Left lung (tissue), 10 donors: ENCODE data around the gene UCP3. TPM values are rescaled to one million over a fixed set of nuclear protein-coding genes. Genes with fewer than 3 reads are reported as not detected.

ENCODE experiments used
- ATAC-seq: fragments of 200-7000 bp; cut with Tn5 transposase; one replicate; pipeline ENCODE4 v1.9.1; 2020; ENCODE audit warnings: moderate library complexity
- DNase-seq, 4 donors: peaks; one replicate each; pipeline ENCODE4 v3.0.0-alpha.2; 2013 to 2020
- H3K27ac ChIP-seq, 2 donors: fragments of 200-600 bp; sonication (generic) in 1 of 2; one replicate each; pipeline versions ENCODE4 v1.5.0 to v1.8.0; 2020 to 2021
- H3K27me3 ChIP-seq, 2 donors: fragments of 200-600 bp; sonication (generic) in 1 of 2; one replicate each; pipeline versions ENCODE4 v1.5.0 to v1.8.0; 2020 to 2021
- H3K36me3 ChIP-seq, 2 donors: fragments of 200-600 bp; sonication (generic) in 1 of 2; one replicate each; pipeline versions ENCODE4 v1.5.0 to v1.8.0; 2020 to 2021
- H3K4me1 ChIP-seq, 2 donors: fragments of 200-600 bp; one replicate each; pipeline ENCODE4 v1.8.0; 2021
- H3K4me3 ChIP-seq, 2 donors: fragments of 200-600 bp; sonication (generic) in 1 of 2; one replicate each; pipeline versions ENCODE4 v1.5.0 to v1.8.0; 2020 to 2021; ENCODE audit warnings: mild to moderate bottlenecking in 1 of 2
- H3K9me3 ChIP-seq, 2 donors: fragments of 200-600 bp; sonication (generic) in 1 of 2; one replicate each; pipeline versions ENCODE4 v1.5.0 to v1.8.0; 2020 to 2021
- intact Hi-C, 2 donors: fragments of 100-400 bp; cut with DNase I; formaldehyde crosslinking; loops; one replicate each; pipeline versions ENCODE4 v1.11.2 to v1.14.2; 2022
- polyA plus RNA-seq, 6 donors: library from polyadenylated mRNA; unstranded; fragments of 120-200 nt; gene quantifications; one replicate each; pipeline ENCODE4 v1.2.1, GENCODE V29; 2013; ENCODE audit not compliant: insufficient read length in 6 of 6
- total RNA-seq, 2 donors: library from RNA; stranded (reverse); fragmentation: NEBNext Ultra II Directional; extraction: Animal tissue kit (Norgen Biotek cat#: 25700); gene quantifications; one replicate each; pipeline ENCODE4 v1.2.1, GENCODE V29; 2021
- TF ChIP-seq, protein P1 (sequence below), 2 donors: fragments of 200-600 bp; sonication (generic) in 1 of 2; IDR thresholded peaks; one replicate each; pipeline versions ENCODE4 v1.5.0 to v1.8.0; 2021; ENCODE audit warnings: antibody characterized with exemption in 2 of 2
- donor health status: DM: no; HTN: yes; CAD: no.
- donor health status: DM: no; HTN: no; CAD: no.

UCP3 gene
- total and polyA plus RNA-seq, 8 donors: 1.0 to 5.2 (median 3.6) TPM

DNA sequence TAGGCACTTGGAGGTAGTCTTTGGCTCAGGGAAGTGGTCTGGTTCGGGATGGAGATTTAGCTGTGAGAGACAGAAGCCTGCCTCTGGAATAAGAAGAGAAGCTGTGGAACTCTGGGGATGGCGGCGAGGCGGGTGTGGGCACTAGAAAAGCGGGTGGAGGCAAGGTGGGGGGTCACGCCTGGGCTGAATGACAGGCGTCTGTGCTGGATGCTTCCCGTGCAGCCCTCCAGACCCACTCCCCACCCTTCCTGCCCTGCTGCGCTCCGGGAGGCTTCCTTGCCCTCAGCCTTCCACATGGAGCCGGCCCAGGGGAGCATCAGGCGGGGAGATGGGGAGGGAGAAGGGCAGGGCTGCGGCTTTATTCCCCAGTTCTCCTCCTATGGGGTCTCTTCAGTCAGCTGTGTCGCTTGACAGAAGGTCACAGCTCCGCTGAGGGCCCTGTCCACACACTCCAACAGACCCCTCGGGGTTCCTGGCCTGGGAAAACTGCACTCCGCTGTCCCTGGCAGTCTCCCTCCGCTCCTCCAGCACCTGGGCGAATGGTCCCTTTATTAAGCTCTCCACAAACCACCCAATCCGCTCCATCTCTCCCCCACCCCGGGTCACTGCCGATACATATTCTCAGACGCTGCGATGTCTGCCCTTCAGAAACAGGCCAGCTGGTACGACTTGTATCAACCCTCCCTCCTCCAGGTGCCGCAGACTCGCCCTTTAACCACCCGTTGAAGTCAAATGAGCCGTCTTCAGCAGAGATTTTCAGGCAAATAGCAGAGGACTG is 51.8 kb downstream of the UCP3 start:
- Histone ChIP-seq H3K4me3 (no peak overlapping the region), H3K9me3 (no peaks in the 10 kb centered on the region), H3K36me3 (no peaks in the 10 kb centered on the region), H3K27me3 (peaks cover 0 to 19% of the 10 kb centered on the region in 2 donors), H3K27ac (no peak overlapping the region), H3K4me1 (no peaks in the 10 kb centered on the region)
- DNase-seq (no peak), ATAC-seq (no peak)
- intact Hi-C loops: no loop called here
- TF ChIP-seq, protein P1, sequence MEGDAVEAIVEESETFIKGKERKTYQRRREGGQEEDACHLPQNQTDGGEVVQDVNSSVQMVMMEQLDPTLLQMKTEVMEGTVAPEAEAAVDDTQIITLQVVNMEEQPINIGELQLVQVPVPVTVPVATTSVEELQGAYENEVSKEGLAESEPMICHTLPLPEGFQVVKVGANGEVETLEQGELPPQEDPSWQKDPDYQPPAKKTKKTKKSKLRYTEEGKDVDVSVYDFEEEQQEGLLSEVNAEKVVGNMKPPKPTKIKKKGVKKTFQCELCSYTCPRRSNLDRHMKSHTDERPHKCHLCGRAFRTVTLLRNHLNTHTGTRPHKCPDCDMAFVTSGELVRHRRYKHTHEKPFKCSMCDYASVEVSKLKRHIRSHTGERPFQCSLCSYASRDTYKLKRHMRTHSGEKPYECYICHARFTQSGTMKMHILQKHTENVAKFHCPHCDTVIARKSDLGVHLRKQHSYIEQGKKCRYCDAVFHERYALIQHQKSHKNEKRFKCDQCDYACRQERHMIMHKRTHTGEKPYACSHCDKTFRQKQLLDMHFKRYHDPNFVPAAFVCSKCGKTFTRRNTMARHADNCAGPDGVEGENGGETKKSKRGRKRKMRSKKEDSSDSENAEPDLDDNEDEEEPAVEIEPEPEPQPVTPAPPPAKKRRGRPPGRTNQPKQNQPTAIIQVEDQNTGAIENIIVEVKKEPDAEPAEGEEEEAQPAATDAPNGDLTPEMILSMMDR (IDR thresholded peaks at IDR 0.05): no peak

DNA sequence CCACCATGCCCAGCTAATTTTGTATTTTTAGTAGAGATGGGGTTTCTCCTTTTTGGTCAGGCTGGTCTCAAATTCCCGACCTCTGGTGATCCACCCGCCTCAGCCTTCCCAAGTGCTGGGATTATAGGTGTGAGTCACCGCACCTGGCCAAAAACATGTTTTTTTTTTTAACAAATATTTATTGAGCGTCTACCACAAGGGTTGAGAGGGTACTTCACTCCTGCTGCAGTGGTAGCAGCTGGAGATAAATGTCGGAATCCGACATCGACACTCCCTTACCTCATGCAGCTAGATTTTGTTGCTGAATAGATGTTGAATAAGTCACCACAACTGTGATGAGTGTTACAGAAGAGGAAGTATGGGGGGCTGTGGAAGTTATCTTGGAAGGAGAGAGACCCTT is 57.1 kb downstream of the UCP3 start:
- TF ChIP-seq, protein P1 (IDR thresholded peaks at IDR 0.05): no peak
- ATAC-seq: peak; percentile 71
- Histone ChIP-seq H3K9me3 (no peaks in the 10 kb centered on the region), H3K27ac (no peak overlapping the region), H3K4me3 (no peak overlapping the region), H3K36me3 (no peaks in the 10 kb centered on the region), H3K27me3 (peaks cover 0 to 7% of the 10 kb centered on the region in 2 donors), H3K4me1 (no peaks in the 10 kb centered on the region)
- intact Hi-C loops: no loop called here
- DNase-seq: peak in 1 of 4 donors; percentile 19

DNA sequence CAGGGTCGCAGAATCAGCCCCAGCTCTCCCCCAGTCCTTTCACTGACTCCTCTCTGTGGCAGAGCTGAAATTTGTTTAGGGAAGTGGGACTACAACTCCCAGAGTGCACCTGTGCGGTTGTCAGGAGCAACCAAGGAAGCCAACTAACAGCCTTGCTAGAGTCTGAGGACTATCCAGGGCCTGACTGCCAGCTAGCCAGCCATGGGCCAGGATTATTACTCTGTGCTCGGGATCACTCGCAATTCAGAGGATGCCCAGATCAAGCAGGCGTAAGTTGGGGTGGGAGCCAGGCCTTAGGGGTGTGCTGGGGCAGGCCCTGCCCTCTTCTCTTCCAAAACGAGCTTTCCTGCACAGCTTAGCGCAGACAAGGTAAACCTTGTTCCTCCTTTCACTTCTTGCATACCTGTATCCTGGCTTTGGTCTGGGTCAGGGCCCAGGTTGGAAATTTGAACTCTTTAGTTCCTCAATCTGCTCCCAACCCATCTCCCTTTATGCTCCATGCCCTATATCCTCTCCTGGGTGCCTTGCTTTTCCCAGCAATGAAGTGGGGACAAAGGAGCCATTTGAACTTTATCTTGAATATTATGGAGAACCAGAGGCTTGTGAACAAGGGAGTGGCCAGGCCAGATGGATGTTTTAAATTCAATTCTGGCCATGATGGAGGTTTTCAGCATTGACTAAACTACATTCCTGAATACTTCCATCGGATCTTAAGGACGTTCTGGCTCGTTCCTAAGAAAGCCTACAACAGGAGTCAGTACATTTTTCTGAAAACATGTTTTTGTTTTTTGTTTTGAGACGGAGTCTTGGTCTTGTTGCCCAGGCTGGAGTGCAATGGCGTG is 57.8 kb downstream of the UCP3 start, which contains the start of gene DNAJB13:
Gene DNAJB13, plus strand, starts transcription at position 158 of the 842 bp plus-strand sequence. Its CDS starts 44 bp downstream, at position 202.
- H3K9me3 ChIP-seq: no peaks in the 10 kb centered on the region
- ATAC-seq (peak; percentile 86), DNase-seq (peak in 2 of 4 donors; percentile 43 to 52)
- H3K4me3 ChIP-seq: no peak within 1 kb of the TSS
- H3K4me1 ChIP-seq: no peaks in the 10 kb centered on the region
- no peaks in the 10 kb centered on the region for H3K36me3 ChIP-seq
- no peaks in the 10 kb centered on the region for H3K27me3 ChIP-seq
- intact Hi-C loops: no loop called here
- H3K27ac ChIP-seq: no peak within 1 kb of the TSS
- TF ChIP-seq, protein P1 (IDR thresholded peaks at IDR 0.05): no peak

Other genes starting within 250 kb of the UCP3 start
- gene RAB6A, start 248.0 kb downstream of the UCP3 start, total RNA-seq: 100 to 1,000 TPM; 146 to 150 TPM
- 100 to 1,000 TPM in 5 of 6 donors, 10 to 100 TPM in 1; 93.7 to 120 (median 109) TPM for gene RAB6A, start 248.0 kb downstream of the UCP3 start, polyA plus RNA-seq
- 10 to 100 TPM; 28.9 to 29.1 TPM for gene MRPL48, start 221.2 kb downstream of the UCP3 start, total RNA-seq
- 10 to 100 TPM; 44.7 to 56.8 (median 47.8) TPM for gene MRPL48, start 221.2 kb downstream of the UCP3 start, polyA plus RNA-seq
- gene COA4, start 132.2 kb downstream of the UCP3 start, total RNA-seq: 10 to 100 TPM; 44.0 to 66.8 TPM
- 10 to 100 TPM; 48.1 to 59.5 (median 54.5) TPM for gene COA4, start 132.2 kb downstream of the UCP3 start, polyA plus RNA-seq
- gene PAAF1, start 132.1 kb downstream of the UCP3 start, total RNA-seq: 10 to 100 TPM; 13.0 to 17.0 TPM
- 10 to 100 TPM; 33.0 to 47.3 (median 35.4) TPM for gene PAAF1, start 132.1 kb downstream of the UCP3 start, polyA plus RNA-seq
- gene DNAJB13, start 58.1 kb downstream of the UCP3 start, total RNA-seq: 1 to 10 TPM; 1.2 to 2.1 TPM
- 1 to 10 TPM in 4 of 6 donors, under 1 TPM in 2; 0.78 to 4.8 (median 3.7) TPM for gene DNAJB13, start 58.1 kb downstream of the UCP3 start, polyA plus RNA-seq
- gene UCP2, start 26.2 kb downstream of the UCP3 start, total RNA-seq: 100 to 1,000 TPM in 1 of 2 donors, 10 to 100 TPM in 1; 70.0 to 142 TPM
- gene UCP2, start 26.2 kb downstream of the UCP3 start, polyA plus RNA-seq: 10 to 100 TPM; 35.3 to 55.7 (median 40.6) TPM
- gene C2CD3, start 161.9 kb upstream of the UCP3 start, total RNA-seq: 10 to 100 TPM; 25.2 to 29.8 TPM
- gene C2CD3, start 161.9 kb upstream of the UCP3 start, polyA plus RNA-seq: 10 to 100 TPM; 22.8 to 34.5 (median 27.5) TPM
- 10 to 100 TPM; 30.8 to 35.8 TPM for gene PPME1, start 162.2 kb upstream of the UCP3 start, total RNA-seq
- 10 to 100 TPM; 43.7 to 48.0 (median 44.9) TPM for gene PPME1, start 162.2 kb upstream of the UCP3 start, polyA plus RNA-seq